Mucosa of stomach (tissue), 1 donor: ENCODE data around the gene TRIM62.

Experiments
- H3K27me3 ChIP-seq: one replicate; pipeline ENCODE4 v1.7.0; 2013; ENCODE audit warnings: mild to moderate bottlenecking, low read length; ENCODE audit not compliant: control insufficient read depth, insufficient read depth
- H3K36me3 ChIP-seq: one replicate; pipeline ENCODE4 v1.7.0; 2013; ENCODE audit warnings: low read length; ENCODE audit not compliant: control insufficient read depth, insufficient read depth
- H3K4me1 ChIP-seq: one replicate; pipeline ENCODE4 v1.7.0; 2013; ENCODE audit warnings: mild to moderate bottlenecking, low read length; ENCODE audit not compliant: control insufficient read depth, insufficient read depth
- H3K4me3 ChIP-seq: one replicate; pipeline ENCODE4 v1.7.0; 2013; ENCODE audit warnings: low read length
- H3K9ac ChIP-seq: one replicate; pipeline ENCODE4 v1.7.0; 2013; ENCODE audit warnings: mild to moderate bottlenecking, low read length, moderate library complexity
- H3K9me3 ChIP-seq: one replicate; pipeline ENCODE4 v1.7.0; 2013; ENCODE audit warnings: mild to moderate bottlenecking, low read length, moderate library complexity; ENCODE audit not compliant: control insufficient read depth
- donor health status: Pancreatic carcinoma.

The TRIM62 gene

GRCh38 chr1:33151116-33151515 is 30.7 kb downstream of the TRIM62 start:
- H3K4me3 ChIP-seq: no peak overlapping the region
- no peaks in the 10 kb centered on the region for H3K36me3 ChIP-seq
- H3K27me3 ChIP-seq: no peaks in the 10 kb centered on the region
- H3K4me1 ChIP-seq: peaks cover 22% of the 10 kb centered on the region
- H3K9ac ChIP-seq: no peak overlapping the region
- no peaks in the 10 kb centered on the region for H3K9me3 ChIP-seq

DNA sequence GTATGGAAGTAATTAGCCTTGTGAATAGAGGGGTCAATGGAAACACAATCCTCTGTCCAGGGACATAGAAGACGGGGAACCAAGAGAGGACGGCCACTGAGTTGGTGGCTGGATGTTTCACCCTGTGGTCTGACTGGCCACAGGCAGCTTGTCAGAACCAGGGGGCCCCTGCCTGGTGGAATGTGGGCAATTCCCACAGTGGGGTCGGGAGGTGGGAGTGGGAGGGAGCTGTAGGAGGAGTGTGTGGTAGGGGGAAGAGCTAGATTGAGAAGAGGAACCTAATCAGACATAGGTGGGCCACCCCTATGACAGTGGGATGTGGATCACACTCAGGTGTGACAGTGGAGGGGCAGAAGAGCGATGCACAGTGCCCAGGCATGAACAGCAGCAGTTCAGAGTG is 31.3 kb downstream of the TRIM62 start:
- H3K9me3 ChIP-seq: no peaks in the 10 kb centered on the region
- no peak overlapping the region for H3K9ac ChIP-seq
- no peak overlapping the region for H3K4me3 ChIP-seq
- H3K36me3 ChIP-seq: no peaks in the 10 kb centered on the region
- peaks cover 22% of the 10 kb centered on the region for H3K4me1 ChIP-seq
- H3K27me3 ChIP-seq: no peaks in the 10 kb centered on the region

- Histone ChIP-seq H3K9me3 (no peaks in the 10 kb centered on the region), H3K27me3 (no peaks in the 10 kb centered on the region), H3K9ac (no peak overlapping the region), H3K4me3 (no peak overlapping the region), H3K4me1 (peaks cover 22% of the 10 kb centered on the region), H3K36me3 (no peaks in the 10 kb centered on the region)
These were observed 32.2 kb downstream of the TRIM62 start for GRCh38 chr1:33149453-33150190.

GRCh38 chr1:33148615-33149014 is 33.2 kb downstream of the TRIM62 start:
- H3K4me3 ChIP-seq: no peak overlapping the region
- no peaks in the 10 kb centered on the region for H3K9me3 ChIP-seq
- H3K27me3 ChIP-seq: no peaks in the 10 kb centered on the region
- peaks cover 22% of the 10 kb centered on the region for H3K4me1 ChIP-seq
- H3K36me3 ChIP-seq: no peaks in the 10 kb centered on the region
- no peak overlapping the region for H3K9ac ChIP-seq

DNA sequence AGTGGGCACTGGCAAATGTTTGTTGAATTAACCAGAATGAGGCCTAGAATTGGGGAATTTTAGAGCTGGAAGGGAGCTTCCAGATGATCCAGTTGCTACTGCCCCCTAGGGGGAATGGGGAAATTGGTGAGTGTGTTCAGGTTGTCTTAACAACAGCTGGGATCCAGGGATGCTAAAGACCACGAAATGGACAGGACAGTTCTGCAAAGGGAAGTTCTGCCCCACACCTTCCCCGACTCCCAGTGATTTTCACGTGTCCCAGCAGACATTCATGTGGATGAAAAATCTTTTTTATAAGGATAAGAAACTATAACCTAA is 33.9 kb downstream of the TRIM62 start:
- H3K4me1 ChIP-seq: peaks cover 27% of the 10 kb centered on the region
- no peaks in the 10 kb centered on the region for H3K9me3 ChIP-seq
- no peak overlapping the region for H3K9ac ChIP-seq
- H3K4me3 ChIP-seq: no peak overlapping the region
- no peaks in the 10 kb centered on the region for H3K27me3 ChIP-seq
- no peaks in the 10 kb centered on the region for H3K36me3 ChIP-seq

DNA sequence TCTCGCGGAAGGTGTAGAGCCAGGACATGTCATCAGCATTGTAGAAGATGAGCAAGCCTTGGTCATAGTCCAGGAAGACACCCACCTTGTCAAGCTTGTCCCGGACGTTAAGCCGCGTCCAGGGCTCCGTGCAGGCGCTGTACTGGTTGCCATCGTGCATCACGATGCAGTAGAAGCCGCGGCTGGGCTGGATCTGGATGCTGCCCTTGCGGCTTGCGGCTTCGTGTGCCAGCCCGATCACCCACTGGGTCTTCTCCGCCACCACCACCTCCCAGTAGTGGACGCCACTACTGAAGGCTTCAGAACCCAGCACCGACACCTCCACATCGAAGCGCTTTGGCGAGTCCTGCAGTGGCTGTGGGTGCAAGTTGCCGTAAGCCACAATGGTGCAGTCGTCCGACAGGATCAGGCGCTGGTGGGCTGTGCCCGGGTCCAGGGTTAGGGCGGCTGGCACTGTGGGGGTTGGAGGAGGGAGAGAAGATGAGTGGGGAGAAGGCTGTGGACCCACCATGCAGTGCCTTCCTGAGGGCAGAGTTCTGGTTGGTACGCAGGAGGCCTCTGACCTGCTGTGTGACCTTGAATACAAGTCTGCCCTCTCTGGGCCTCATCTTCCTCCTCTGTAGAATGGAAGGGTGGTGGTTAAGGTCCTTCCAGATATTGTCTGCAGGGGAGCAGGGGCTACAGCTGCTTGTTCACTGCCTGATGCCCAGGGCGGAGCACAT is 34.4 kb downstream of the TRIM62 start:
- H3K4me1 ChIP-seq: peaks cover 32% of the 10 kb centered on the region
- no peaks in the 10 kb centered on the region for H3K27me3 ChIP-seq
- no peaks in the 10 kb centered on the region for H3K36me3 ChIP-seq
- no peak overlapping the region for H3K4me3 ChIP-seq
- no peaks in the 10 kb centered on the region for H3K9me3 ChIP-seq
- H3K9ac ChIP-seq: no peak overlapping the region

GRCh38 chr1:33146003-33146402 is 35.8 kb downstream of the TRIM62 start:
- no peaks in the 10 kb centered on the region for H3K9me3 ChIP-seq
- peaks cover 26% of the 10 kb centered on the region for H3K4me1 ChIP-seq
- no peaks in the 10 kb centered on the region for H3K36me3 ChIP-seq
- H3K4me3 ChIP-seq: no peak overlapping the region
- no peak overlapping the region for H3K9ac ChIP-seq
- no peaks in the 10 kb centered on the region for H3K27me3 ChIP-seq

GRCh38 chr1:33143698-33144097 is 38.1 kb downstream of the TRIM62 start:
- Histone ChIP-seq H3K9me3 (no peaks in the 10 kb centered on the region), H3K36me3 (no peaks in the 10 kb centered on the region), H3K27me3 (no peaks in the 10 kb centered on the region), H3K4me3 (no peak overlapping the region), H3K4me1 (peaks cover 10% of the 10 kb centered on the region), H3K9ac (no peak overlapping the region)

GRCh38 chr1:33143176-33143575 is 38.7 kb downstream of the TRIM62 start:
- Histone ChIP-seq H3K9me3 (no peaks in the 10 kb centered on the region), H3K27me3 (no peaks in the 10 kb centered on the region), H3K4me1 (peaks cover 10% of the 10 kb centered on the region), H3K9ac (no peak overlapping the region), H3K36me3 (no peaks in the 10 kb centered on the region), H3K4me3 (no peak overlapping the region)

- Histone ChIP-seq H3K27me3 (no peaks in the 10 kb centered on the region), H3K9ac (no peak overlapping the region), H3K9me3 (no peaks in the 10 kb centered on the region), H3K4me1 (peaks cover 10% of the 10 kb centered on the region), H3K36me3 (no peaks in the 10 kb centered on the region), H3K4me3 (no peak overlapping the region)
These were observed 39.3 kb downstream of the TRIM62 start for GRCh38 chr1:33142483-33143064.

DNA sequence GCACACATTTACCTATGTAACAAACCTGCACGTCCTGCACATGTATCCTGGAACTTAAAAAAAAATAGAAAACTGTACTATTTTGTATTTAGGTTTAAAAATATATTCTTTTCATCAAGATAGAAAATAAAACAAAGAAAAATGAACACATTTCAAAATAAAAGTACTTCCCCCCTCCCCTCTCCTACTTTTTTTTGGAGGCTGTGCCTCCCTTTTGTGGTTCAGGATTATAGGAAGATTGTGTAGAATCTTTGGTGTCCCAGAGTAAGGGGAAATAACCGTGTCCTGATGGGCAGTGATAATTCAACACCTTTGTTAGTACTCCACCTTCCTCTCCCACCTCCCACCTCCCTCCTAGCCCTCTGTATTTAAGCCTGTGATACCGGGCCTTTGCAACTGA is 40.1 kb downstream of the TRIM62 start:
- Histone ChIP-seq H3K4me1 (peaks cover 10% of the 10 kb centered on the region), H3K4me3 (no peak overlapping the region), H3K36me3 (no peaks in the 10 kb centered on the region), H3K27me3 (no peaks in the 10 kb centered on the region), H3K9ac (no peak overlapping the region), H3K9me3 (no peaks in the 10 kb centered on the region)

GRCh38 chr1:33141216-33141615 is 40.6 kb downstream of the TRIM62 start:
- Histone ChIP-seq H3K4me3 (no peak overlapping the region), H3K4me1 (peaks cover 10% of the 10 kb centered on the region), H3K36me3 (no peaks in the 10 kb centered on the region), H3K9me3 (no peaks in the 10 kb centered on the region), H3K9ac (no peak overlapping the region), H3K27me3 (no peaks in the 10 kb centered on the region)
